HepG2 (cell line): ENCODE results near the gene C6orf15. TPM values are rescaled to one million over a fixed set of nuclear protein-coding genes. Genes with fewer than 3 reads are reported as not detected.

Source experiments
- HOXA7 ChIP-seq: sonication (generic); formaldehyde crosslinking; IDR thresholded peaks from 2 replicates; pipeline ENCODE4 v1.8.1; 2022; ENCODE audit warnings: mild to moderate bottlenecking, missing genetic modification reagents, moderate library complexity
- KAT7 ChIP-seq: IDR thresholded peaks from 2 replicates; pipeline ENCODE4 v1.6.1; 2018; ENCODE audit warnings: borderline replicate concordance, missing compliant biosample characterization
- TSC22D2 ChIP-seq: sonication (generic); formaldehyde crosslinking; IDR thresholded peaks from 2 replicates; pipeline ENCODE4 v1.5.1; 2020; ENCODE audit warnings: missing genetic modification reagents, mild to moderate bottlenecking, borderline replicate concordance
- ZKSCAN5 ChIP-seq: sonication (generic); formaldehyde crosslinking; IDR thresholded peaks from 2 replicates; pipeline ENCODE4 v1.5.1; 2020; ENCODE audit warnings: mild to moderate bottlenecking, missing genetic modification reagents
- ZNF724P ChIP-seq: sonication (generic); formaldehyde crosslinking; IDR thresholded peaks from 2 replicates; pipeline ENCODE4 v1.8.0; 2022; ENCODE audit warnings: missing genetic modification reagents, borderline replicate concordance
- ZNF879 ChIP-seq: sonication (generic); formaldehyde crosslinking; IDR thresholded peaks from 2 replicates; pipeline ENCODE4 v1.8.1; 2023; ENCODE audit warnings: missing genetic modification reagents
- ZNF891 ChIP-seq: sonication (generic); formaldehyde crosslinking; IDR thresholded peaks from 2 replicates; pipeline ENCODE4 v1.5.0; 2020; ENCODE audit warnings: mild to moderate bottlenecking, missing genetic modification reagents
- ZSCAN30 ChIP-seq: sonication (generic); formaldehyde crosslinking; IDR thresholded peaks from 2 replicates; pipeline ENCODE4 v1.5.0; 2020; ENCODE audit warnings: mild to moderate bottlenecking, missing genetic modification reagents
- polyA plus RNA-seq, 8 experiments: library from polyadenylated mRNA; depleted of rRNA in 3 of 8; stranded (reverse) in 7 of 8; unstranded in 1 of 8; fragments of >200 nt; fragmentation: Illumina TruSeq in 4 of 8; extraction: Trizol in 4 of 8; gene quantifications; 2 replicates each; pipeline versions ENCODE4 v1.2.1 to v1.2.3, GENCODE V29; 2011 to 2016; ENCODE audit warnings: low read depth in 4 of 8, missing spikeins in 1 of 8, mixed read lengths in 1 of 8; ENCODE audit not compliant: insufficient read depth in 1 of 8
- total RNA-seq, 5 experiments: library from RNA; depleted of rRNA; stranded (reverse); fragments of >200 nt; fragmentation: Illumina TruSeq; extraction: Trizol; gene quantifications; 2 replicates each; pipeline ENCODE4 v1.2.3, GENCODE V29; 2016; ENCODE audit warnings: low read depth in 1 of 5
- TF ChIP-seq, protein P1 (sequence below): sonication (generic); formaldehyde crosslinking; IDR thresholded peaks from 2 replicates; pipeline ENCODE4 v1.5.0; 2020; ENCODE audit warnings: mild to moderate bottlenecking, missing genetic modification reagents
- TF ChIP-seq, protein P2 (sequence below), 2 experiments: fragments of 450-650 bp in 1 of 2; sonication (generic) in 1 of 2; formaldehyde crosslinking in 1 of 2; IDR thresholded peaks; 2 replicates each; pipeline versions ENCODE4 v1.6.1 to v1.8.0; 2016 to 2022; ENCODE audit warnings: antibody characterized with exemption in 1 of 2, mild to moderate bottlenecking in 1 of 2, missing genetic modification reagents in 1 of 2
- TF ChIP-seq, protein P3 (sequence below): sonication (generic); formaldehyde crosslinking; IDR thresholded peaks from 2 replicates; pipeline ENCODE4 v1.4.0; 2020; ENCODE audit warnings: missing genetic modification reagents
- TF ChIP-seq, protein P4 (sequence below): sonication (generic); formaldehyde crosslinking; IDR thresholded peaks from 2 replicates; pipeline ENCODE4 v1.8.0; 2023; ENCODE audit warnings: mild to moderate bottlenecking, missing genetic modification reagents

Gene C6orf15
- total and polyA plus RNA-seq, 2 of the 13 experiments (the other 11 are each of a cell fraction or from before 2014, with no cell fraction given), result not detected

DNA sequence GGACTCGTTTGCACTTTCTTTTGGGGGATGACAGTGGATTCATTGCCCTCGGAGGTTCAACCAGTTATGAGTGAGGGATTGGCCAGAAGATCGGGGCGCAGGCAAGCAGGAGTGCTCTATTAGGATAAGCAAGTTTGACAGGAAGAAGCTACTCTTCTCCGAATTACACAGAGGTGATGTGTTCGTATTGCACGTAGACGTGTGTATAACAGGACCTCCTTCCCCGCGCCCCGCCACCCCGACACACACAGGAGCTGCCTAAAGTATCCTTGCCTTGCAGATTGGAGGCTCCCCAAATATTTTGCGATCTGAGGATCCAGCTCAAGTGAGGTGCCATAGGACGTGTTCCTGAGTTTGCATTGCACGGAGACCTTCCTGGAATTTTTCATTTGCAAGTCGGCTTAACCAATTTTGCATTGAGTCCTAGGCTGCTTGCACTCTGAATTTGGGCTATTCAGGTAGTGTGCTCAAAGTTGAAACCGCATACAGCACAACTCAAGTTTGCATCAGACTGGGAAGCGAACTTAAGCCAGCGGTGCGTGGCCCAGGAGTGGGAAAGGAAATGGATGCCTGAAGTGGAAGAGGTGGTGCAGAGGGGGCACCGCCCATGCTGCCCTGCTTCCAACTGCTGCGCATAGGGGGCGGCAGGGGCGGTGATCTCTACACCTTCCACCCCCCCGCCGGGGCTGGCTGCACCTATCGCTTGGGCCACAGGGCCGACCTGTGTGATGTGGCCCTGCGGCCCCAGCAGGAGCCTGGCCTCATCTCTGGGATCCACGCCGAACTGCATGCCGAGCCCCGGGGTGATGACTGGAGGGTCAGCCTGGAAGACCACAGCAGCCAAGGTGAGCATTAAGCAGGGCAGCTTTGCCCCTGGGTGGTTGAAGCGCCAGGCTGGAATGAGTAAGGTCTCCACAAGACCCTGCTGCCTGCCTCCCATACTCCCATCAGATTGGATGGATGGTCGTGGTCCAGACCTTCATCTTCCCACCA lies 46.8 kb upstream of the C6orf15 start (continued):
- TF ChIP-seq, protein P1, sequence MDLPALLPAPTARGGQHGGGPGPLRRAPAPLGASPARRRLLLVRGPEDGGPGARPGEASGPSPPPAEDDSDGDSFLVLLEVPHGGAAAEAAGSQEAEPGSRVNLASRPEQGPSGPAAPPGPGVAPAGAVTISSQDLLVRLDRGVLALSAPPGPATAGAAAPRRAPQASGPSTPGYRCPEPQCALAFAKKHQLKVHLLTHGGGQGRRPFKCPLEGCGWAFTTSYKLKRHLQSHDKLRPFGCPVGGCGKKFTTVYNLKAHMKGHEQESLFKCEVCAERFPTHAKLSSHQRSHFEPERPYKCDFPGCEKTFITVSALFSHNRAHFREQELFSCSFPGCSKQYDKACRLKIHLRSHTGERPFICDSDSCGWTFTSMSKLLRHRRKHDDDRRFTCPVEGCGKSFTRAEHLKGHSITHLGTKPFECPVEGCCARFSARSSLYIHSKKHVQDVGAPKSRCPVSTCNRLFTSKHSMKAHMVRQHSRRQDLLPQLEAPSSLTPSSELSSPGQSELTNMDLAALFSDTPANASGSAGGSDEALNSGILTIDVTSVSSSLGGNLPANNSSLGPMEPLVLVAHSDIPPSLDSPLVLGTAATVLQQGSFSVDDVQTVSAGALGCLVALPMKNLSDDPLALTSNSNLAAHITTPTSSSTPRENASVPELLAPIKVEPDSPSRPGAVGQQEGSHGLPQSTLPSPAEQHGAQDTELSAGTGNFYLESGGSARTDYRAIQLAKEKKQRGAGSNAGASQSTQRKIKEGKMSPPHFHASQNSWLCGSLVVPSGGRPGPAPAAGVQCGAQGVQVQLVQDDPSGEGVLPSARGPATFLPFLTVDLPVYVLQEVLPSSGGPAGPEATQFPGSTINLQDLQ (CRISPR knock-in tag), result no peak
- TF ChIP-seq ZNF879 (CRISPR knock-in tag) (no peak), ZNF724P (CRISPR knock-in tag) (no peak), KAT7 (CRISPR knock-in tag) (no peak), ZNF891 (CRISPR knock-in tag) (peak; percentile 12), ZKSCAN5 (no peak), HOXA7 (0 out of 2 replicates have a peak, but pooled peaks have one; percentile 23), ZSCAN30 (CRISPR knock-in tag) (no peak), TSC22D2 (CRISPR knock-in tag) (no peak)
- TF ChIP-seq, protein P2, sequence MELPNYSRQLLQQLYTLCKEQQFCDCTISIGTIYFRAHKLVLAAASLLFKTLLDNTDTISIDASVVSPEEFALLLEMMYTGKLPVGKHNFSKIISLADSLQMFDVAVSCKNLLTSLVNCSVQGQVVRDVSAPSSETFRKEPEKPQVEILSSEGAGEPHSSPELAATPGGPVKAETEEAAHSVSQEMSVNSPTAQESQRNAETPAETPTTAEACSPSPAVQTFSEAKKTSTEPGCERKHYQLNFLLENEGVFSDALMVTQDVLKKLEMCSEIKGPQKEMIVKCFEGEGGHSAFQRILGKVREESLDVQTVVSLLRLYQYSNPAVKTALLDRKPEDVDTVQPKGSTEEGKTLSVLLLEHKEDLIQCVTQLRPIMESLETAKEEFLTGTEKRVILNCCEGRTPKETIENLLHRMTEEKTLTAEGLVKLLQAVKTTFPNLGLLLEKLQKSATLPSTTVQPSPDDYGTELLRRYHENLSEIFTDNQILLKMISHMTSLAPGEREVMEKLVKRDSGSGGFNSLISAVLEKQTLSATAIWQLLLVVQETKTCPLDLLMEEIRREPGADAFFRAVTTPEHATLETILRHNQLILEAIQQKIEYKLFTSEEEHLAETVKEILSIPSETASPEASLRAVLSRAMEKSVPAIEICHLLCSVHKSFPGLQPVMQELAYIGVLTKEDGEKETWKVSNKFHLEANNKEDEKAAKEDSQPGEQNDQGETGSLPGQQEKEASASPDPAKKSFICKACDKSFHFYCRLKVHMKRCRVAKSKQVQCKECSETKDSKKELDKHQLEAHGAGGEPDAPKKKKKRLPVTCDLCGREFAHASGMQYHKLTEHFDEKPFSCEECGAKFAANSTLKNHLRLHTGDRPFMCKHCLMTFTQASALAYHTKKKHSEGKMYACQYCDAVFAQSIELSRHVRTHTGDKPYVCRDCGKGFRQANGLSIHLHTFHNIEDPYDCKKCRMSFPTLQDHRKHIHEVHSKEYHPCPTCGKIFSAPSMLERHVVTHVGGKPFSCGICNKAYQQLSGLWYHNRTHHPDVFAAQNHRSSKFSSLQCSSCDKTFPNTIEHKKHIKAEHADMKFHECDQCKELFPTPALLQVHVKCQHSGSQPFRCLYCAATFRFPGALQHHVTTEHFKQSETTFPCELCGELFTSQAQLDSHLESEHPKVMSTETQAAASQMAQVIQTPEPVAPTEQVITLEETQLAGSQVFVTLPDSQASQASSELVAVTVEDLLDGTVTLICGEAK (IDR thresholded peaks at IDR 0.05), result no peak
- TF ChIP-seq, protein P2 (CRISPR knock-in tag; IDR thresholded peaks at IDR 0.05), result no peak
- TF ChIP-seq, protein P3, sequence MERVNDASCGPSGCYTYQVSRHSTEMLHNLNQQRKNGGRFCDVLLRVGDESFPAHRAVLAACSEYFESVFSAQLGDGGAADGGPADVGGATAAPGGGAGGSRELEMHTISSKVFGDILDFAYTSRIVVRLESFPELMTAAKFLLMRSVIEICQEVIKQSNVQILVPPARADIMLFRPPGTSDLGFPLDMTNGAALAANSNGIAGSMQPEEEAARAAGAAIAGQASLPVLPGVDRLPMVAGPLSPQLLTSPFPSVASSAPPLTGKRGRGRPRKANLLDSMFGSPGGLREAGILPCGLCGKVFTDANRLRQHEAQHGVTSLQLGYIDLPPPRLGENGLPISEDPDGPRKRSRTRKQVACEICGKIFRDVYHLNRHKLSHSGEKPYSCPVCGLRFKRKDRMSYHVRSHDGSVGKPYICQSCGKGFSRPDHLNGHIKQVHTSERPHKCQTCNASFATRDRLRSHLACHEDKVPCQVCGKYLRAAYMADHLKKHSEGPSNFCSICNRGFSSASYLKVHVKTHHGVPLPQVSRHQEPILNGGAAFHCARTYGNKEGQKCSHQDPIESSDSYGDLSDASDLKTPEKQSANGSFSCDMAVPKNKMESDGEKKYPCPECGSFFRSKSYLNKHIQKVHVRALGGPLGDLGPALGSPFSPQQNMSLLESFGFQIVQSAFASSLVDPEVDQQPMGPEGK (CRISPR knock-in tag), result peak; percentile 94
- TF ChIP-seq, protein P4, sequence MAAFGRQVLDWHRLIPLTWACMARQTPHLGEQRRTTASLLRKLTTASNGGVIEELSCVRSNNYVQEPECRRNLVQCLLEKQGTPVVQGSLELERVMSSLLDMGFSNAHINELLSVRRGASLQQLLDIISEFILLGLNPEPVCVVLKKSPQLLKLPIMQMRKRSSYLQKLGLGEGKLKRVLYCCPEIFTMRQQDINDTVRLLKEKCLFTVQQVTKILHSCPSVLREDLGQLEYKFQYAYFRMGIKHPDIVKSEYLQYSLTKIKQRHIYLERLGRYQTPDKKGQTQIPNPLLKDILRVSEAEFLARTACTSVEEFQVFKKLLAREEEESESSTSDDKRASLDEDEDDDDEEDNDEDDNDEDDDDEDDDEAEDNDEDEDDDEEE (CRISPR knock-in tag), result peak; percentile 93
